NB4 (cell line): ENCODE results near the gene ZFP91.

ENCODE experiments used
- DNase-seq: peaks from one replicate; pipeline ENCODE4 v3.0.0; 2010; ENCODE audit warnings: low read depth
- H3K4me3 ChIP-seq: one replicate; pipeline ENCODE4 v1.5.1; 2011; ENCODE audit warnings: mild to moderate bottlenecking, low read depth, low read length, moderate library complexity
- MYC ChIP-seq: IDR thresholded peaks from 2 replicates; pipeline ENCODE4 v1.6.1; 2011; ENCODE audit warnings: low read depth, low read length
- POLR2A ChIP-seq: IDR thresholded peaks from 2 replicates; pipeline ENCODE4 v1.6.1; 2011; ENCODE audit warnings: mild to moderate bottlenecking; ENCODE audit not compliant: insufficient read length; ENCODE audit errors: extremely low read depth
- TF ChIP-seq, protein P1 (sequence below): IDR thresholded peaks from one replicate; pipeline ENCODE4 v1.5.1; 2012; ENCODE audit warnings: low read depth, low read length
- TF ChIP-seq, protein P2 (sequence below): IDR thresholded peaks from 2 replicates; pipeline ENCODE4 v1.6.1; 2011; ENCODE audit warnings: low read depth, low read length

Gene ZFP91

DNA sequence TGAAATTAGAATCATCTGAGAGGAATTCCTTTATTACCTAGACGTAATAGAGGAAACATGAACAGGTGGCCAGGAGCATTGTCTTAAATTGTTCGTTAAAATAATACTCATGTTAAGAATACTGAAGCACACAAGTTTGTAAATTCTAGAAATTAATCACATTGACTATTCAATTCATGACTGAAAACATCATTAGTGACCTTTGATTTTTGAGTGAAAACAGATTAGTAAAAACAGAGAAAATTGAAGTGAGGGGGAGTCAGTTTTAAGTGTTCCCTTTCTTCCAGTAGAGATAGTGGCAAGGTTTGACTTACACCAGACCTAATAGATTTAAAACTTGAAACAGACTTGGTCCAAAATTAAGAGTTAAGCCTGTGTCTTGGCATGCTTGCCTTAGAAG lies 1.4 kb downstream of the ZFP91 start:
- TF ChIP-seq, protein P1, sequence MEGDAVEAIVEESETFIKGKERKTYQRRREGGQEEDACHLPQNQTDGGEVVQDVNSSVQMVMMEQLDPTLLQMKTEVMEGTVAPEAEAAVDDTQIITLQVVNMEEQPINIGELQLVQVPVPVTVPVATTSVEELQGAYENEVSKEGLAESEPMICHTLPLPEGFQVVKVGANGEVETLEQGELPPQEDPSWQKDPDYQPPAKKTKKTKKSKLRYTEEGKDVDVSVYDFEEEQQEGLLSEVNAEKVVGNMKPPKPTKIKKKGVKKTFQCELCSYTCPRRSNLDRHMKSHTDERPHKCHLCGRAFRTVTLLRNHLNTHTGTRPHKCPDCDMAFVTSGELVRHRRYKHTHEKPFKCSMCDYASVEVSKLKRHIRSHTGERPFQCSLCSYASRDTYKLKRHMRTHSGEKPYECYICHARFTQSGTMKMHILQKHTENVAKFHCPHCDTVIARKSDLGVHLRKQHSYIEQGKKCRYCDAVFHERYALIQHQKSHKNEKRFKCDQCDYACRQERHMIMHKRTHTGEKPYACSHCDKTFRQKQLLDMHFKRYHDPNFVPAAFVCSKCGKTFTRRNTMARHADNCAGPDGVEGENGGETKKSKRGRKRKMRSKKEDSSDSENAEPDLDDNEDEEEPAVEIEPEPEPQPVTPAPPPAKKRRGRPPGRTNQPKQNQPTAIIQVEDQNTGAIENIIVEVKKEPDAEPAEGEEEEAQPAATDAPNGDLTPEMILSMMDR = no peak
- TF ChIP-seq MYC = no peak
- TF ChIP-seq POLR2A = no peak
- TF ChIP-seq, protein P2, sequence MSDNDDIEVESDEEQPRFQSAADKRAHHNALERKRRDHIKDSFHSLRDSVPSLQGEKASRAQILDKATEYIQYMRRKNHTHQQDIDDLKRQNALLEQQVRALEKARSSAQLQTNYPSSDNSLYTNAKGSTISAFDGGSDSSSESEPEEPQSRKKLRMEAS = no peak
- peak overlapping the region; percentile 76 for H3K4me3 ChIP-seq
- DNase-seq = no peak

DNA sequence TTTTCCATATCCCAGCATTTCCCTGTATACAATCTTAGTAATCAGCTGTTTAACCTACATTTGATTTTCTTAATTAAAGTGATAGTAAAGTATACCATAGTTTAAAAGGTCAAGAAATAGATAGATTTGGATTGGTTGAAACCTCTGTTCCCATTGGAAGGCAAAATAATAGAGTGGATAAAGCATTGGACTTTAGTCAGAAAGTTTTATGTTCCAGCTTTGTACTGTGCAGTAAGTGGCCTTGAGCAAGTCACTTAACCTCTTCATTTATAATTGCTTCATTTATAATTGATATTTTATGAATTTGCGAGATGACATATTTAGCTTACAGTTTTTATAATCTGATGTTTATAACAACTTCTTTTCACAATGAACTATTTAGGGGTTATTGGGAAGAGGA lies 3.6 kb downstream of the ZFP91 start:
- H3K4me3 ChIP-seq = peak overlapping the region; percentile 76
- DNase-seq = no peak
- TF ChIP-seq, protein P1 = no peak
- TF ChIP-seq, protein P2 = no peak
- no peak for TF ChIP-seq POLR2A
- TF ChIP-seq MYC = no peak

DNA sequence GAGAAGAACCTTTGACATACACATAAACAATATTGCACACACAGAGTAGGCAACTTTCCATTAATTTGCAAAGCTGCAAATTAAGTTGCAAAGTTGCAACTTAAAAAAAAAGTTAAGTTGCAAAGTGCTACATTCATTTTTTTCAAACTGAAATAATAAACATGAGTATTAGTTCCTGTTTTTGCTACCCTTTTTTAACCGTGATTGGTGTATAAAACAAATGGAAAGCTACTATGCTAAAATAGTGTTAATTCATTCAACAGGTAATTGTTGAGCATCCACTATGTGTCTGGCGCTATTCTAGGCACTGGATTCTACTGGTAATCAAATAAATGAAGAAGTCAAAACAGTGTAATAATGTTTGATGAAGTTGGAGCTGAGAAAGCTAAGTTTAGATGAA lies 8.1 kb downstream of the ZFP91 start:
- no peak overlapping the region for H3K4me3 ChIP-seq
- no peak for TF ChIP-seq POLR2A
- TF ChIP-seq, protein P2 = no peak
- TF ChIP-seq, protein P1 = no peak
- TF ChIP-seq MYC = no peak
- DNase-seq = no peak

DNA sequence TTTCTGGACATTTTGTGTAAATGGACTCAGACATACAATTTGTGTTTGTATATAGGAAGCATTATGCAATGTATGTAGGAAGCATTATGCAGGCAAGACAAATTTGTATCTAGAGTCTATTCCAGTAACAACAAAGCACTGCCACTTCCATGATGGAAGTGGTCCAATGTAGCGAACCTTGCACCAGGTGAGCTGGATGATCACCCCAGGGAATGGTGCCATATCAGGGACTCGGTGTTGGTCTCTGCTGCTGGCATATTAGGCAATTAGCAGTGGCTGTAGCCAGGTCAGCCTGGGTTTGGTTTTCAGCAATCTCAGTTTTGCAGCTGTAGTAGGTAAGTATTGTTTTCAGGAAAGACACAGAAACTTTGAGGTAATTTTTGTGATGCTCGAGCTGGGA lies 12.8 kb downstream of the ZFP91 start:
- TF ChIP-seq MYC = no peak
- no peak for TF ChIP-seq POLR2A
- TF ChIP-seq, protein P2 = no peak
- TF ChIP-seq, protein P1 = no peak
- DNase-seq = no peak
- no peak overlapping the region for H3K4me3 ChIP-seq

DNA sequence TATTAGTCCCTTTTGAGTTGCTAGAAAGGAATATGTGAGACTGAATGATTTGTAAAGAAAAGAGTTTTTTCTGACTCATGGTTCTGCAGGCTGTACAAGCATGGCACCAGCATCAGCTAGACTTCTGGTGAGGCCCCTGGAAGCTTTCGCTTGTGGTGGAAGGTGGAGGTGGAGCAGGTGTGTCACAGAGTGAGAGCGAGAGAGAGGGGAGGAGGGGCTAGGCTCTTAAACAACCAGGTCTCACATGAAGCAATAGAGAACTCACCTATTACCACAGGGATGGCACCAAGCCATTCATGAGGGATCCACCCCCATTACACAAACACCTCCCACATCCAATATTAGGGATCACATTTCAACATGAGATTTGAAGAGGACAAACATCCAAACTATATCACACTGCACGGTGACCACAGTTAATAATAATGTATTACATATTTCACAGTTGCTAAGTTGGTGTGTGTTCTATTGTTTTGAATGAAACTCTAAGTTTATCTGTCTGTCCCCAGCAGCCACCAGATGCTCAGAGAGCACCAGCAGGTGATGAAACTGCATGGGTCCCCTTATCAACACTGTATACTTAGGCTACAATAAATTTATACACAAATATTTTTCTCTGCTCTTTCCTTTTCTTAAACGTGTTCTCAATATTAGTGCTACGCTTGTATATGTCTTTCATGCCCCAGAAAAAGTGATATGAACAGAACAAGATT lies 14.1 kb downstream of the ZFP91 start:
- no peak for DNase-seq
- H3K4me3 ChIP-seq = no peak overlapping the region
- no peak for TF ChIP-seq POLR2A

DNA sequence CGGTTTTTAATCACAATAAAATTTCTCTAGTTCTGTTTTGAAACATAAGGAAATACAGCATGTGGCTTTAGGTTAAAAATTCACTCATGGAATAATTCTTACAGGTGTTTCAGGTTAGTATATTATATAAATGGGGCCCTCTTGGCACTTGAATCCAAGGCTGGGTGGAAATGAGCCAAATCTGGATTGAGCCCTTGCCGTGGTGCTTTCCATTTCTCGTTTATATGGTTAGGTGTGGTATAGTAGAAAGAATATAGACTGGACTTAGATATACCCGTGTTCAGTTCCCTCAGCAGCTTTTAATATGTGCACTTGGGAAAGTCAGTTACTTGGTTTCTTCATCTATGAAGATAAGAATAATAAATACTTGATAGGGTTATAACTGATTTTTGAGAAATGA lies 16.0 kb downstream of the ZFP91 start:
- no peak overlapping the region for H3K4me3 ChIP-seq
- DNase-seq = no peak
- TF ChIP-seq, protein P2 = no peak
- no peak for TF ChIP-seq MYC
- TF ChIP-seq, protein P1 = no peak
